HG03575 (cell line): Measurements from ENCODE around the gene RAC2.
"Not testable (repeated sequence)": the region's sequence is repeated elsewhere in the genome, so short reads cannot be mapped to it uniquely, and the experiment has no call there.

Experiments
- ATAC-seq: cut with Tn5 transposase; IDR thresholded peaks from one replicate; pipeline ENCODE4 v1.9.1; 2021; ENCODE audit not compliant: unreplicated experiment, insufficient number of reproducible peaks, low FRiP score; ENCODE audit errors: extremely low read depth

RAC2 gene

GRCh38 chr22:37210041-37210803 lies 33.8 kb downstream of the RAC2 start:
- ATAC-seq: no peak

GRCh38 chr22:37209140-37209845 lies 34.8 kb downstream of the RAC2 start:
- ATAC-seq: no peak

GRCh38 chr22:37208401-37209139 lies 35.5 kb downstream of the RAC2 start:
- no peak for ATAC-seq

DNA sequence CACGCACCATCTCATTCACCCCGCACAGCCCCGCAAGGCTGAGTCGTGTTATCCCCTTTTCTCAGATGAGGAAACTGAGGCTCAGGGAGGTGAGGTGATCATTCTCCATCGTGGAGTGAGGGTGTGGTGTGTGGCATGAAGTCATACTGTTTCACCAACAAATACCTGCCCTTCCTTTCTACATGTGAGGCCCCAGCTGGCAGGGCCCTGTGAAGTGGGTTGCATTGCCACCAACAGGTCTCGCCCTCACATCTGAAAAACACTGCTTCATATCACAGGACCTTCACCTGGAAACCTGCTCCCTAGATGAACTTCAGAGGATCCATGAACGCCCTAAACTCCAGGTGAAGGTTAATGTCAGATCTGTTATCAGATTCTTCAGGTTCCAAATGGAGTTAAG lies 36.1 kb downstream of the RAC2 start:
- no peak for ATAC-seq

DNA sequence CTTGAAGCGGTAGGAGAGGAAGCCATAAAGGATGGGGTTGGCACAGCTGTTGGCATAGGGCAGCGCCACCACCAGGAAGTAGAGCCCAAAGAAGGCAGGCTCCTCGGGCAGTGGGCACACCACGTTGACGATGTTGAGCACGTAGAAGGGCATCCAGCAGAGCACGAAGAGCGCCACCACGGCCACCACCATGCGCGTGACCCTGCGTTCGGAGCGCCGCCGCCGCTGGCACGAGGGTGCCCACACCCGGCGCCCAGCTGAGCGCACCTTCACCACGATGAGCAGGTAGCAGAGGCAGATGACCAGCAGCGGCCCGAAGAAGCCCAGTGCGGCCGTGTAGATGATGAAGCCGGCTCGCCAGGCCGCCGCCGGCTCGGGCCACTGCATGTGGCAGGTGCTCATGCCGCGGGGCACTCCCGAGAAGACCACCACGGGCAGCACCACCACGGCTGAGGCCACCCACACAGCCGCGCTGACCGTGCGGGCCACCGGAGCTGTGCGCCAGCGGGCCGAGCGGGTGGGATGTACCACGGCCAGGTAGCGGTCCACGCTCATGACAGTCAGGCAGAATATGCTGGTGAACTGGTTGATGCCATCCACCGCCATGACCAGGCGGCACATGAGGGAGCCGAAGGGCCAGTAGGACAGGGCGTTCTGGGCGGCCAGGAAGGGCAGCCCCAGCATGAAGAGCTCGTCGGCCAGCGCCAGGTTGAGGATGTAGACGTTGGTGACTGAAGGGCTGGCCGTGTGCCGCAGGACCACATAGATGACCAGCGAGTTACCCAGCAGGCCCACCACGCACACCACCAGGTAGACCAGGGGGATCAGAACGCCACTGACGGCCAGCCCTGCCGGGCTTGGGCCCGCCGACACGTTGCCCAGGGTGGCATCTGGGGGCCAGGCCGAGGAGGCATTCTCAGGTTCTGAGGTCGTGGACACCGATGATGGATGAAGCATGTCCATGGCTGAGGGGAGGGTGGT lies 36.9 kb downstream of the RAC2 start:
- ATAC-seq: no peak

GRCh38 chr22:37206118-37206840 lies 37.8 kb downstream of the RAC2 start:
- ATAC-seq: no peak

DNA sequence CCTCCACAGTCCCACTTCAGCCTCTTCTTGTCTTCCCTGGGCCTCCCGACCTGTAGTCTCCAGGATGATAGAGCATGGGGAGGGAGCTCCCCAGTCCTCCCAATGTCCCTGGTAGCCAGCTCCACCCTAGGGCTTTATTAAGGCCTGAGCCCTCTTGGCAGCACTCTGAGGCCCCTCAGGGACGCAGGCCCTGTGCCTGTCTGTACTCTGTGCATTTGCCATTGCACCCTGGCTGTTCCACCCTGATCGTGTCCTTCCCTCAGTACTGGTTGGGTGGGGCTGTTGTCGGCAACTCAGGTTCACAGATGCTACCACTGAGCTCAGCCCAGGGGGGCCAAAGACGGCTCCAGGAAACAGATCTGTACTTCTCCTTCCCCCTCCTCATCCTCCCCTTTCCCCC lies 39.0 kb downstream of the RAC2 start:
- ATAC-seq: no peak

- no peak for ATAC-seq
Observed at GRCh38 chr22:37204045-37204655, 39.9 kb downstream of the RAC2 start.

- ATAC-seq: no peak
Observed at GRCh38 chr22:37203354-37204044, 40.6 kb downstream of the RAC2 start.

- ATAC-seq: no peak
Observed at GRCh38 chr22:37202716-37203115, 41.4 kb downstream of the RAC2 start.

DNA sequence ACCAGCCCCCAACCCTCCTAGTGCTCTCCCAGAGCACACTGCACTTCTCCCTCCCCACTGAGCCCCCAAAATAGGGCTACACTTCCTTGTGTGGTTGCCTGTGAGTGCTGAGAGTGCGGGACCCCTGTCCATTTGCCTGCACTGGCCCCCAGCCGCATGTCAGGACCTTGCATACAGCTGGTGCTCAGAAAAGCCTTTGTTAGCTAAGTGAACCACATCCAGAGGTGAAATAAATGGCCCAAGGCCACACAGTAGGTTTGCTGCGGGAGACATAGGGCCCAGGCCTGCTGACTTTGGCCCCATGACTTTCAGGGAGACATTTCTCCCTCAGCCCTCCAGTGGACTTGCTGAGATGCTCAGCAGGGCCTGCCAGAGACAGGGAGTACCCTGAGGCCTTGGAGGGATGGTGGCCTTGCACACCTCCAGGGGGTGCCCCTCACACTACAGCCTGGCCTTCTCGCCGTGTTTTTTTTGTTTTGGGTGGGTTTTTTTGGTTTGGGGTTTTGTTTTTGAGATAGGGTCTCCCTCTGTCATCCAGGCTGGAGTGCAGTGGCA lies 42.0 kb downstream of the RAC2 start:
- ATAC-seq: no peak

GRCh38 chr22:37201443-37201820 lies 42.6 kb downstream of the RAC2 start:
- not testable (repeated sequence) for ATAC-seq

- no peak for ATAC-seq
Observed at GRCh38 chr22:37199760-37200108, 44.3 kb downstream of the RAC2 start.

DNA sequence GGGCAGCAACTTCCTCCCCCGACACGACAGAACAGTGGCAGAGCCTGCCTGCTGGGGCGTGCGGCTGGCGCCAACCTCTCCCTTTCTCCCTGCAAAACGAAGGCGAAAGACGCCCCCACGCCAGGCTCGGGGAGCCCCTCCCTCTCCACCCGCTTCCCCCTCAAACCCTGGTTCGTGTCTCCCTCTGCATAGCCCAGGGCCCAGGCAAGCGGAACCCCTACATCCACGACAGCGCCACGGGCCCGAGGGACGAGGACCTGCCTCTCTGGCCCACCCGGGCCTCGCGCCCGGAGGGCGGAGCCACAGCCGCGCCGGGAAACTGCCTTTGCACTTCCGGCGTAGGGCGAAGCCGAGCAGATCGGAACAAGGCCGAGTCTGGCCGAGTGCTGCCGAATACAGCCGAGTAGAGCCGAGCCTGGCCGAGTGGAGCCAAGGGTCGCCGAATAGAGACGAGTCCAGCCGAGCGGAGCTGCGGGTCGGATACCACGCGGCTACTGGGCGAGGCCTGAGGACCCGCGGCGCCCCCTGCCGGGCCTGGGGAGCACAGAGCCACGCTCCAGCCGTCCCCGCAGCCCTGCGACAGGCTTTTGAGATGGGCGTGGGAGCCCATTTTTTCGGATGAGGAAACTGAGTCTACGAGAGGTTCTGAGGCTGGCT lies 44.8 kb downstream of the RAC2 start:
- ATAC-seq: peak; percentile 54

GRCh38 chr22:37198258-37199102 lies 45.6 kb downstream of the RAC2 start:
- ATAC-seq: no peak
